HG02623 (cell line): Measurements from ENCODE around the gene PBRM1.

Experiments used
- ATAC-seq: cut with Tn5 transposase; IDR thresholded peaks from one replicate; pipeline ENCODE4 v1.9.1; 2021; ENCODE audit warnings: moderate library complexity; ENCODE audit not compliant: unreplicated experiment

Gene PBRM1

DNA sequence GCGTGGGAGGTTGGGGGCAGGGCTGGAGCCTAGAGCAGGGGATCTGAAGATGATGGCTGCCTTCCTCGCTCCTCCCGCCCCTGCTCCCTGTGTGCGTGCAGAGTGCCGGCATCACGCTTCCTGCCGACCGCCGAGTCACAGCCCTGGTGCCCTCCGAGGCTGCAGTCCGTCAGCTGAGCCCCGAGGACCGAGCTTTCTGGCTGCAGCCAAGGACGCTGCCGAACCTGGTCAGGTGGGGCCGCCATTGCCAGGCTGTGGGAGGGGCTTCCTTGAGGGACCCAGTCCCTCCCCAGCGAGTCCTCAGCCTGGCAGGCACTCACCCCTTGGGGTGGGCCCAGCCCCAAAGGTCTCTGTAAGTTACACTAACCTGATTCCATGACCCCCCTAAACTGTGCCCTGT is 173.0 kb downstream of the PBRM1 start:
- ATAC-seq = no peak

DNA sequence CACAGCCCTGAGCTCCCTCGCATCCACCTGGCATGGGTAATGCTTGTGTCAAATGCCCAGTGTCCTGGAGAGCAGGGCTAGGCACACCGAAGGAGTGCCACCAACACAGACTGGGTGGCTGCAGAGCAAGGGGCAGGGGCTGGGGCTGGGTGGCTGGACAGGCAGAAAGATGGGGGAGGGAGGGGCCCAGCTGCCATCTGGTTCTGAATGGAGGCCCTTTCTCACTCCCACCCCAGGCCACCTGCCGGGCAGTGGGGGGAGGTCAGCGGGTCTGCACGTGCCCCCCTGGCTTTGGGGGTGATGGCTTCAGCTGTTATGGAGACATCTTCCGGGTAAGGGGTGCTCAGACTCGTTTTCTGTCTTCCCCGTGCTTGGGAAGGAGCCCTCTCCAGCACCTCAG is 173.6 kb downstream of the PBRM1 start:
- ATAC-seq = no peak

DNA sequence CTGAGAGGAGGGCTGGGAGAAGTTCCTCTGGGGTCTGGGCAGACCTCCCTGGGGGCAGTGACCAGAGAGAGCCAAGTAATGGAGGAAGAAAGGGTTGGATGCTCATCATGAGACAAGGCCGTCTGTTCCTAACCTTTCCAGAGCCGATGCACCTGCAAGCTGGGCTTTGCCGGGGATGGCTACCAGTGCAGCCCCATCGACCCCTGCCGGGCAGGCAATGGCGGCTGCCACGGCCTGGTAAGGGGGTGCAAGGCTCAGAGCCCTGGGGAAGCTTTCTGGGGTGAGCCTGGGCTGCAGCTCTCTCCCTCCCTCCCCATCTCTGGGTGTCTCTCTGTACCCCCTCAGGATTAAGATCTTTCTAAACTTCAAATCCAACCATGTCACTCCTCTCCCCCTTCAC is 174.2 kb downstream of the PBRM1 start:
- ATAC-seq = no peak

DNA sequence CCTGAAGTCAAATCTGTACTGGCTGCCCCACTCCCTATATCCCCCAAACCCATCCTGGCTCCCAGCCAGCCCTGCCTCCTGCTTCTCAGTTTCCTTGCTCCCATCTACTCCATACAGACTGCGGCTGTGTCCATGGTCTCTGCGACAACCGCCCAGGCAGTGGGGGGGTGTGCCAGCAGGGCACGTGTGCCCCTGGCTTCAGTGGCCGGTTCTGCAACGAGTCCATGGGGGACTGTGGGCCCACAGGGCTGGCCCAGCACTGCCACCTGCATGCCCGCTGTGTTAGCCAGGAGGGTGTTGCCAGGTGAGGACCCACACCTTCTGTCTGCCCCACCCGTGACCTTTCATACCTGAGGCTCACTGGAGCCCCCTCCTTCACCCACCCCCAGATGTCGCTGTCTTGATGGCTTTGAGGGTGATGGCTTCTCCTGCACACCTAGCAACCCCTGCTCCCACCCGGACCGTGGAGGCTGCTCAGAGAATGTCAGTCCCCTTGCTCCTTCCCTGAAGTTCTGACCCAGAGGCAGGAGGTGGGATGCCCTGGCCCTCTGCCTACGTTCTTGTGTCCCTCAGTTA is 175.9 kb downstream of the PBRM1 start:
- ATAC-seq = no peak

DNA sequence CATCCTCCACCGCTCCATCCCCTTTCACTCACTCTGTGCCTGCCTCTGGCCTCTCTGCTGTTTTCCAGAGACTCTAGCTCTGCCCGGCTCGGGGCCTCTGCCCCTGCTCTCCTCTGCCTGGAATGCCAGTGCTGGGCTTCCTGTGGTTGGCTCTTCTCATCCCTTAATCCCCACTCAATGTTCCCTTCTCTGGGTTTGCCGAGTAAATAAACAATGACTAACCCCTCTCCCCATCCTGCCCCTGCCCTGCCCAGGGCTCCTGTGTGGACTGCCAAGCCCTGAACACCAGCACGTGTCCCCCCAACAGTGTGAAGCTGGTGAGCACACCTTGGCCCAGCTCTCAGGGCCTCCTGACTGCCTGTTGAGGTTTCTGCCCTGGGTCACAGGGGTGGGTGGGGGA is 178.4 kb downstream of the PBRM1 start:
- ATAC-seq = no peak

DNA sequence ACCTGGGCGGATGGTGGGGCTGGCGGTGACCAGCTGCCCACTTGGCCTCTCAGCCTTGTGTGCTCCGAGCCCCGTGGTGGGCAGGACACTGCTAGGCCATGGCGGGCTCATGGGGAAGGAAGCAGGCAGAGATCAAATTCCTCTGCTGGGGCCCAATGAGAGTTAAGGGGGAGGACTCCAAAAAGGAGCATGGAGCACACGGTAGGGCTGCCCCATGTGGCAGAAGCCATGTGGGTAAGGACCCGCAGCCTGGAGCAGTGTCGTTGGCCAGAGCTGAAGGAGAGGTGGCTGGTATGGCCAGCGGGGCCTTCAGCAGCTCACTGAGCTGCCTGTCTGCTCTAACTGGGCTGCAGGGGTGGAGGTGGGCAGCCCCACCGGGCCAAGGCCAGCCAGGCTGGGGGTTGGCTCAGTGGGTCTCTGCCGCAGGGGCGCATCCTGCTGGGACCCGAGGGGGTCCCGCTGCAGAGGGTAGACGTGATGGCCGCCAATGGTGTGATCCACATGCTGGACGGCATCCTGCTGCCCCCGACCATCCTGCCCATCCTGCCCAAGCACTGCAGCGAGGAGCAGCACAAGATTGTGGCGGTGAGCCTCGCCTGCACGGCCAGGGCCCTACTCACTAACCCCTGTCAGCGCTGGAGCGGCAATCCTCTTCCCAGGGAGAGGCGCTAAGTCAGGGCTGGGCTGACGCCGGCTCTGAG is 179.3 kb downstream of the PBRM1 start:
- no peak for ATAC-seq

DNA sequence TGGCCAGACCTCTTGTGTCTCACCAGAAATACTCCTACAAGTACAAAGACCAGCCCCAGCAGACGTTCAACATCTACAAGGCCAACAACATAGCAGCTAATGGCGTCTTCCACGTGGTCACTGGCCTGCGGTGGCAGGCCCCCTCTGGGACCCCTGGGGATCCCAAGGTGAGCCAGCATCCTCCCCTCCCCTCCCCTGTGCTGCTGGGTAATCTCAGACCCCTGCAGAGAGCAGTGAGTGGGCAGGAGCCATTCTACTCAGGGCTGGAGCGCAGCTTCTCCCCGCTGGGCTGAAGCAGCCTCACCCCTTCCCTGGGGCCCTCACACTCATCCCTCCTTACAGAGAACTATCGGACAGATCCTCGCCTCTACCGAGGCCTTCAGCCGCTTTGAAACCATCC is 180.7 kb downstream of the PBRM1 start:
- ATAC-seq = no peak

DNA sequence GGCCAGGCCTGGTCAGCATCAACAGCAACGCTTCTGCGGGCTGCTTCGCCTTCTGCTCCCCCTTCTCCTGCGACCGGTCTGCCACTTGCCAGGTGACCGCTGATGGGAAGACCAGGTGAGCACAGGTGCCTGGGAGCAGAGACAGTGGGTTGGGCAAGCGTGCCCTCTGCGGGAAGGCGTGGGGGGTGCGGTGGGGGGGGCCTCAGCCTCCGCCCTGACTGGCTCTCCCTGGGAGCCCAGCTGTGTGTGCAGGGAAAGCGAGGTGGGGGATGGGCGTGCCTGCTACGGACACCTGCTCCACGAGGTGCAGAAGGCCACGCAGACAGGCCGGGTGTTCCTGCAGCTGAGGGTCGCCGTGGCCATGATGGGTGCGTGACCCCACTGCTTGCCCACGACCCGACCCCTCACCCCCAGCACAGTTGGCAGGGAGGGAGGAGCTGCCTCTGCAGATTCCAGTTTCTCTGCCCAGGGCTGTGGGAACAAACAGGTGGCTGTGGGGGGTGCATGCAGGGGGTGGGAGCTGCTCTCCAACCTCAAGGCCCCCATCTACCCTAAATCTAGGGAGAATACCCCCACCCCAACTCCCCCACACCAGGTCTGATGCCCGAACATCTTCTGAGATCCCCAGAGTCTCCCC is 181.8 kb downstream of the PBRM1 start:
- ATAC-seq = no peak

DNA sequence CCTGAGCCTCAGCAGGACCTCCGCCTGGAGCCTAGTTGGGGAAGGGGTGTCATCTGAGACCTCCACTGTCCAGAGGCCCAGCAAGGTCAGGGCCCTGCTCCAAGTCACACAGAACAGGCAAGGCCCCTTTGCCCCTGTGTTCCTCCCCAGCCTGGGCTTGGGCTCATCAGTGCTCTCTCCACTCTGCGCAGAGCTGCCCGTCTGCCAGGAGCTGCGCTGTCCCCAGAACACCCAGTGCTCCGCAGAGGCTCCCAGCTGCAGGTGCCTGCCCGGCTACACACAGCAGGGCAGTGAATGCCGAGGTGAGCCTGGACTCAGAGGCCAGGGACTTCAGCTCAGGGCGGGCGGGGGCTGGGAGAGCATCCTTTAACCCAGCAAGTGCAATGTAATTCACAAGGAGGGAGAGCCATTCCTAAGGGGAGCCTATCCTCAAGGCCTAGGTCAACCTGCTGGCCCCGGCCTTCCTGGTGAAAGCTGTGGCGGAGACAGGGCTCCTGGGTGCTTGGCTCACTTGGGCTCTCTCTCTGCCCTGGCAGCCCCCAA is 182.8 kb downstream of the PBRM1 start:
- ATAC-seq = no peak

DNA sequence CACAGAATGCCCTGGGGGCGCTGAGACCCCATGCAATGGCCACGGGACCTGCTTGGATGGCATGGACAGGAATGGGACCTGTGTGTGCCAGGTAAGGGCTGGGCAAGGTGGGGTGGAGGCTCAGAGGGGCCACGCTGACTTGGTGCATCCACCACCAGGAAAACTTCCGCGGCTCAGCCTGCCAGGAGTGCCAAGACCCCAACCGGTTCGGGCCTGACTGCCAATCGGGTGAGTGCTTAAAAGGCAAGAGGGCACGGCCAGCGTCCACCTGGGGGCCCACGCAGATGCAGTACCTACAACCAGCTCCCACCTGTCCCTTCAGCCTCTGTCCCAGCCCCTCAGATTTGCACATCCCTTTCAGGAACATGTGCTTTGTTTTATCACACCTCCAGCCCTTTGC is 183.7 kb downstream of the PBRM1 start:
- ATAC-seq = no peak

DNA sequence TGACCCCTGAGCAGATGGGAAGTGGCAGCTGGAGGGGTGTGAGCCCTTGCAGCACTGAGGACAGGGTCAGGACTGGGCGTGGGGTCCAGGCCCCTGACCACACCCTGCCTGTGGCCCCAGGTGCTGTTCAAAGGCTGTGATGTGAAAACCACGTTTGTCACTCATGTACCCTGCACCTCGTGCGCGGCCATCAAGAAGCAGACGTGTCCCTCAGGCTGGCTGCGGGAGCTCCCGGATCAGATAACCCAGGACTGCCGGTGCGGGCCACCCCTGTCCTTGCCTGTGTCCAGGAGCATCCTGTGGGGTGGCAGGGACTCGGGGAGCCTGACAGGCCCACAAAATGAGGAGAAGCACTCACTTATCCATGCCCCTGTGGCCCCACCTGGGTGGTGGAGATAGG is 184.7 kb downstream of the PBRM1 start:
- no peak for ATAC-seq

DNA sequence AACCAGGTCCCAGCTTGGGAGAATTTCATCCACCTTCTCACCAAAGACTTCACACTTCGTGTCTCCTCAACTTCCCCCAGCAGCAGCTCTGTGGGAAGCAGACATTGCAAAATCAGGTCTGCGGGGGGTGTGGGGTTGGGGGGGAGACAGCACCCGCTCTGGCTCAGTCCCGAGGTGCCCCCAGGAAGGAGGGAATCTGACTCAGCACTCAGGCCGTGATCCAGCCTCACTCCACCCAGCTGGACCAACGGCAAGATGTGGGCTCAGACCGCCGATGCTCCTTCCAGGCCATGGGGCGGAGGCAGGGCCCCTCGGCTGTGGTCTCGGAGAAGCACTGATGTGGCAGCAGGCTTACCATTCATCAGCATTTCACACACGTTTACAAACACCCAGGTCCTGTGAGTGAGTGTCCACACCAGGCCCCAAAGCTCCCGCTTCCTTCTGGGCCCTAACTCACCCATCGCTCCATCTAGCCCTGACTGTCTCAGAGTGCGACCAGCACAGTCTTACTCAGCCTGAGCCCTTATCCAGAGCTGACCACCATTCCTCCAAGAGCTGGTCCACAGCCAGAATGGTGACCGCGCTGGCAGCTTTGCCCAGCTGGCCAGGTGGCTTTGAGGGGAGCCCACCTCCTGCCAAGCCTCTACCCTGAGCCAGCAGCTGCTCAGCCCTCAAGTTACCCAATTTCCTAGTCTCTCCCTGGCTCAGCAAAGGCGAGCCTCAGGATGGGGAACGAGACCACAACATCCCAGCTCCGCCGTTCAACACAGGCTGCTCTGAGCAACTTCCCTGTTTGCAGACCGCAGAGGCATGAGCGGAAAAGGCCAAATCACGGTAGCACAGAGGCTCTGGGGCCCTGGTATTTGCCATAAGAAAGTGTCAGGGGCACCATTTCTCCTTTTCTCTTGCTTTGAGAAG is 187.3 kb downstream of the PBRM1 start:
- no peak for ATAC-seq

DNA sequence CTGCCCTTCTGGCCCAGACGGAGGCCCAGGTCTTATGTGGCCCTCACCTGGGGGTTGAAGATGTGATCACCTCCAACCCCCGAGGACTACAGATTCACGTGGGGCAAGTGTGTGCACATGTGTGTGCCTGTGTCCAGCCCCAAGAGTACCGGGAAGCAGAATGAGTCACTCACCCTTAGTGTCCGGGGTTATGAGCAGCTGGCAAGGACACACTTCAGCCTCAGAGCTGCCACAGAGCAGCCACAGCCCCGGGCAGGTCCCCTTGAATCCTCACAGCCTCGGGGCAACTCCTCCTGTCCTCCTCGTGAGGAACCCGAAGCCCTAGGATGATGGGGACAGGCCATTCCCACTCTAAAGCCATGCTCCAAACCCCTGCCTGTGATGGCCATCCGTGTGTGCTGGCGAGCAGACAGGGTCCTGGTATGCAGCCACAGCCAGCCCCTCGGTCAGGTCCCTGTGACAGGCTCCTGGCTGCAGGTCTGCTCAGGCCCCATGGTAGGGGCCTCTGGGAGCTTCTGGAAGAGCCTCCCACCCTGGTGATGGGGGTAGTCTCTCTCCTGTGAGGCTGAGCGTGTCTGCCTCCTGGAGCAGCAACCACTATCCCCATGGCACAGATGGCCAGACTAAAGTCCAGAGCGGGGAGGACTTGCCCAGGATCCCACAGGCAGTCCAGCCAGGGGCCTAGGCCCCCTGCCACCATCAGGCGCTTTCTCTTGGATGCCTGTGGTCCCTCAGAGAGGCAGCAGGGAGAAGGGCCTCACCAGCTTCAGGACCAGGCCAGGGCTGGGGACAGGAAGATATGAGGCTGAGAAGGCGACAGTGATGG is 189.7 kb downstream of the PBRM1 start:
- ATAC-seq = no peak
